ENCODE measurements around the gene GPR160. TPM values are rescaled to one million over a fixed set of nuclear protein-coding genes. Genes with fewer than 3 reads are reported as not detected.

Gene GPR160
- total and polyA plus RNA-seq, 4 donors, result 0.99 to 7.2 (median 1.7) TPM

DNA sequence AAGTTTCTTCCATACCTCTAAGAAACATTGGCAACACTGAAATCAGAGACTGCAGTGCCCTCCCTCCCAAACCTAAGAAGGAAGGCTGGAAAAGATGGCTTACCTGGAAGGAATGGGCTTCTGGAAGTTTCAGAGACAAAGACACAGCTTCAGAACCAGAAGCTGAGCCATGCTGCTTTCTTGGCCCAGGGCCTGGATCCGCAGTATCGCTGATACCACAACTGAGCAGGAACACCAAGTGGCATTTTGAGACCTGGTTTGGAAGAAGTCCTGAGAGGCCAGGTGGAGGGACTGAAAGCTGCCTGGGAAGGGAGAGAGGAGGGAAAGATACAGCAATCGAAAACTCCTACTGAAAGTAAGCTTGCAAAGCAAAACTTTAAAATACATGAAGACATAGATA, 19.8 kb downstream of the GPR160 start (continued):
- no peak for TF ChIP-seq FOXA1 (IDR thresholded peaks at IDR 0.05)
- no peak for TF ChIP-seq FOXA2 (IDR thresholded peaks at IDR 0.05)

DNA sequence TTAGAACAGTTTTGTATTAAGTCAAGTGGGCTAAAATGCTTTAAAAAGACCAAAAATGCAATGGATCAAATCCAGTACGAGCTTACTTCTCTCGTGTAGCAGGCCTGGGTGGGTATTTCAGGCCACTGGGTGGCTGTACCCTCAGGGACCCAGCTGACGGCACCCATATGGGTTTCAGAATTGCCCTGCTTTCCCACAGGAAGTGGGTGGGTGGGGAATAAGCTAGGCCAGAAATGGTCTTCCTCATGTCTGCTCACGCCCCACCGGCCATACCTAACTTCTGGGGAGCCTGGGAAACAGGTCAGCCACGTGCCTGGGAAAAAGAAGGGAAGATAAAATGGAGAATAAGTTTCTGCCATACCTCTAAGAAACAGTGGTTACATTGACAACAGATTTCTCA, 20.3 kb downstream of the GPR160 start:
- 87% methylated on average over 6 of the region's 6 CpGs for WGBS
- Histone ChIP-seq H3K9ac (ENCODE audit: low read depth in 1 of 2, low read length in 2 of 2) (no peak overlapping the region), H3K27me3 (ENCODE audit: control insufficient read depth in 4 of 4, insufficient read depth in 4 of 4, low read length in 3 of 4) (no peaks in the 10 kb centered on the region), H3K4me3 (ENCODE audit: low read depth in 1 of 3, low read length in 3 of 3) (no peak overlapping the region), H3K36me3 (ENCODE audit: control insufficient read depth in 4 of 4, insufficient read depth in 3 of 4, low read depth in 1 of 4, low read length in 3 of 4) (no peaks in the 10 kb centered on the region), H3K9me3 (ENCODE audit: control insufficient read depth in 4 of 4, low read length in 3 of 4) (no peaks in the 10 kb centered on the region), H3K4me1 (ENCODE audit: control insufficient read depth in 4 of 4, insufficient read depth in 4 of 4, low read length in 3 of 4) (no peaks in the 10 kb centered on the region), H3K27ac (ENCODE audit: low read depth in 1 of 2, low read length in 2 of 2) (no peak overlapping the region)
- TF ChIP-seq GABPA (IDR thresholded peaks at IDR 0.05 in 1 of 2, conservative IDR thresholded peaks at IDR 0.05 in 1 of 2) (no peak), RAD21 (IDR thresholded peaks at IDR 0.05) (no peak), HNF4A (conservative IDR thresholded peaks at IDR 0.05) (no peak), RXRA (IDR thresholded peaks at IDR 0.05) (no peak), FOXA1 (IDR thresholded peaks at IDR 0.05) (no peak), TAF1 (conservative IDR thresholded peaks at IDR 0.05) (no peak)
- TF ChIP-seq, protein P1, sequence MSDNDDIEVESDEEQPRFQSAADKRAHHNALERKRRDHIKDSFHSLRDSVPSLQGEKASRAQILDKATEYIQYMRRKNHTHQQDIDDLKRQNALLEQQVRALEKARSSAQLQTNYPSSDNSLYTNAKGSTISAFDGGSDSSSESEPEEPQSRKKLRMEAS (IDR thresholded peaks at IDR 0.05), result no peak
- DNase-seq (ENCODE audit: low spot score), result no peak

DNA sequence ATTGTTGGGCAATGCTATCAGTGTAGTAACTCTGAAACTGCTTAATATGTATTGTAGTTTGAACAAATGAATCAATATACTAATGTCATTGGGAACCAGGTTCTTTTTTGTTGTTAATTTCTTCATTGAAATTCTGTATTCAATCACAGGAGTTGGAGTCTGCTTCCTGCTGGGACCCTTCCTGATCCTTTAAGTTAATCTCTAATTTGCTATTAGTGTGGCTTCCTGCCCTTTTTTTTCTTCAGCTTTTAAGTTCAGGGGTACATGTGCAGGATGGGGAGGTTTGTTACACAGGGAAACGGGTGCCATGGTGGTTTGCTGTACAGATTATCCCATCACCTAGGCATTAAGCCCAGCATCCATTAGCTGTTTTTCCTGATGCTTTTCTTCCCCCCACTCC, 21.7 kb downstream of the GPR160 start:
- no peak for DNase-seq (ENCODE audit: low spot score)
- H3K4me3 ChIP-seq (ENCODE audit: low read depth in 1 of 3, low read length in 3 of 3), result no peak overlapping the region
- no peaks in the 10 kb centered on the region for H3K36me3 ChIP-seq (ENCODE audit: control insufficient read depth in 4 of 4, insufficient read depth in 3 of 4, low read depth in 1 of 4, low read length in 3 of 4)
- no peaks in the 10 kb centered on the region for H3K4me1 ChIP-seq (ENCODE audit: control insufficient read depth in 4 of 4, insufficient read depth in 4 of 4, low read length in 3 of 4)
- WGBS, result 82% methylated on average over 1 of the region's 1 CpG
- H3K9me3 ChIP-seq (ENCODE audit: control insufficient read depth in 4 of 4, low read length in 3 of 4), result no peaks in the 10 kb centered on the region
- TF ChIP-seq GABPA (IDR thresholded peaks at IDR 0.05 in 1 of 2, conservative IDR thresholded peaks at IDR 0.05 in 1 of 2) (no peak), HNF4A (conservative IDR thresholded peaks at IDR 0.05) (no peak), JUND (IDR thresholded peaks at IDR 0.05) (no peak), RAD21 (IDR thresholded peaks at IDR 0.05) (no peak)
- H3K27me3 ChIP-seq (ENCODE audit: control insufficient read depth in 4 of 4, insufficient read depth in 4 of 4, low read length in 3 of 4), result no peaks in the 10 kb centered on the region
- H3K9ac ChIP-seq (ENCODE audit: low read depth in 1 of 2, low read length in 2 of 2), result no peak overlapping the region
- H3K27ac ChIP-seq (ENCODE audit: low read depth in 1 of 2, low read length in 2 of 2), result no peak overlapping the region

DNA sequence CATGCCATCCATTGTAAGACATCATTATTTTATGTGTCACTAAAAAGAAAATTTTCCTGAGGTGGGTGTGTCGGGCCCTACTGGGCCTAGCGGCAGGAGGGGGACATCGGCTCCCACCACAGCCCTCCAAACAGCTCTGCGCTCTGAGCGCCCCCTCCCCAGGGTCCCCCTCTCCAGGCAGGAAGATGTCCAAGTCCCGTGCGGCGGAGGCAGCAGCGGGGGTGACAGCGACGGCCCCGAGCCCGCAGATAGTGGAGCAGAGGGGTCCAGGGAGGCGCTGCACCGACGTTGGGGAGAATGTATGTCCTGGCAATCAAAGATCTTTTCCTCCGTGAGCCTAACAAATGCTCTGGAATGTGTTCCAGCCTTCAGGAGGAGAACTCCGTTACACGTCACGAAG, 24.3 kb downstream of the GPR160 start:
- DNase-seq (ENCODE audit: low spot score), result no peak
- 97% methylated on average over 20 of the region's 20 CpGs for WGBS
- Histone ChIP-seq H3K9ac (ENCODE audit: low read depth in 1 of 2, low read length in 2 of 2) (no peak overlapping the region), H3K27me3 (ENCODE audit: control insufficient read depth in 4 of 4, insufficient read depth in 4 of 4, low read length in 3 of 4) (no peaks in the 10 kb centered on the region), H3K9me3 (ENCODE audit: control insufficient read depth in 4 of 4, low read length in 3 of 4) (no peaks in the 10 kb centered on the region), H3K27ac (ENCODE audit: low read depth in 1 of 2, low read length in 2 of 2) (no peak overlapping the region), H3K4me3 (ENCODE audit: low read depth in 1 of 3, low read length in 3 of 3) (no peak overlapping the region), H3K36me3 (ENCODE audit: control insufficient read depth in 4 of 4, insufficient read depth in 3 of 4, low read depth in 1 of 4, low read length in 3 of 4) (no peaks in the 10 kb centered on the region), H3K4me1 (ENCODE audit: control insufficient read depth in 4 of 4, insufficient read depth in 4 of 4, low read length in 3 of 4) (no peaks in the 10 kb centered on the region)
- no peak for TF ChIP-seq HNF4G (IDR thresholded peaks at IDR 0.05)
- no peak for TF ChIP-seq YY1 (IDR thresholded peaks at IDR 0.05)
- TF ChIP-seq RXRA (IDR thresholded peaks at IDR 0.05), result no peak
- no peak for TF ChIP-seq EGR1 (IDR thresholded peaks at IDR 0.05; ENCODE audit: low read depth in 2 of 2)
- no peak for TF ChIP-seq JUND (IDR thresholded peaks at IDR 0.05)
- TF ChIP-seq GABPA (IDR thresholded peaks at IDR 0.05 in 1 of 2, conservative IDR thresholded peaks at IDR 0.05 in 1 of 2), result no peak
- TF ChIP-seq, protein P2, sequence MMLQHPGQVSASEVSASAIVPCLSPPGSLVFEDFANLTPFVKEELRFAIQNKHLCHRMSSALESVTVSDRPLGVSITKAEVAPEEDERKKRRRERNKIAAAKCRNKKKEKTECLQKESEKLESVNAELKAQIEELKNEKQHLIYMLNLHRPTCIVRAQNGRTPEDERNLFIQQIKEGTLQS (IDR thresholded peaks at IDR 0.05), result no peak
- no peak for TF ChIP-seq RAD21 (IDR thresholded peaks at IDR 0.05)
- TF ChIP-seq FOXA2 (IDR thresholded peaks at IDR 0.05), result no peak
- TF ChIP-seq, protein P1 (IDR thresholded peaks at IDR 0.05), result no peak
- no peak for TF ChIP-seq FOXA1 (IDR thresholded peaks at IDR 0.05)
- TF ChIP-seq, protein P3, sequence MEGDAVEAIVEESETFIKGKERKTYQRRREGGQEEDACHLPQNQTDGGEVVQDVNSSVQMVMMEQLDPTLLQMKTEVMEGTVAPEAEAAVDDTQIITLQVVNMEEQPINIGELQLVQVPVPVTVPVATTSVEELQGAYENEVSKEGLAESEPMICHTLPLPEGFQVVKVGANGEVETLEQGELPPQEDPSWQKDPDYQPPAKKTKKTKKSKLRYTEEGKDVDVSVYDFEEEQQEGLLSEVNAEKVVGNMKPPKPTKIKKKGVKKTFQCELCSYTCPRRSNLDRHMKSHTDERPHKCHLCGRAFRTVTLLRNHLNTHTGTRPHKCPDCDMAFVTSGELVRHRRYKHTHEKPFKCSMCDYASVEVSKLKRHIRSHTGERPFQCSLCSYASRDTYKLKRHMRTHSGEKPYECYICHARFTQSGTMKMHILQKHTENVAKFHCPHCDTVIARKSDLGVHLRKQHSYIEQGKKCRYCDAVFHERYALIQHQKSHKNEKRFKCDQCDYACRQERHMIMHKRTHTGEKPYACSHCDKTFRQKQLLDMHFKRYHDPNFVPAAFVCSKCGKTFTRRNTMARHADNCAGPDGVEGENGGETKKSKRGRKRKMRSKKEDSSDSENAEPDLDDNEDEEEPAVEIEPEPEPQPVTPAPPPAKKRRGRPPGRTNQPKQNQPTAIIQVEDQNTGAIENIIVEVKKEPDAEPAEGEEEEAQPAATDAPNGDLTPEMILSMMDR (IDR thresholded peaks at IDR 0.05; ENCODE audit: low read depth, low read length, missing input control), result no peak
- no peak for TF ChIP-seq SP1 (IDR thresholded peaks at IDR 0.05)
- TF ChIP-seq TAF1 (conservative IDR thresholded peaks at IDR 0.05), result no peak
- TF ChIP-seq, protein P4, sequence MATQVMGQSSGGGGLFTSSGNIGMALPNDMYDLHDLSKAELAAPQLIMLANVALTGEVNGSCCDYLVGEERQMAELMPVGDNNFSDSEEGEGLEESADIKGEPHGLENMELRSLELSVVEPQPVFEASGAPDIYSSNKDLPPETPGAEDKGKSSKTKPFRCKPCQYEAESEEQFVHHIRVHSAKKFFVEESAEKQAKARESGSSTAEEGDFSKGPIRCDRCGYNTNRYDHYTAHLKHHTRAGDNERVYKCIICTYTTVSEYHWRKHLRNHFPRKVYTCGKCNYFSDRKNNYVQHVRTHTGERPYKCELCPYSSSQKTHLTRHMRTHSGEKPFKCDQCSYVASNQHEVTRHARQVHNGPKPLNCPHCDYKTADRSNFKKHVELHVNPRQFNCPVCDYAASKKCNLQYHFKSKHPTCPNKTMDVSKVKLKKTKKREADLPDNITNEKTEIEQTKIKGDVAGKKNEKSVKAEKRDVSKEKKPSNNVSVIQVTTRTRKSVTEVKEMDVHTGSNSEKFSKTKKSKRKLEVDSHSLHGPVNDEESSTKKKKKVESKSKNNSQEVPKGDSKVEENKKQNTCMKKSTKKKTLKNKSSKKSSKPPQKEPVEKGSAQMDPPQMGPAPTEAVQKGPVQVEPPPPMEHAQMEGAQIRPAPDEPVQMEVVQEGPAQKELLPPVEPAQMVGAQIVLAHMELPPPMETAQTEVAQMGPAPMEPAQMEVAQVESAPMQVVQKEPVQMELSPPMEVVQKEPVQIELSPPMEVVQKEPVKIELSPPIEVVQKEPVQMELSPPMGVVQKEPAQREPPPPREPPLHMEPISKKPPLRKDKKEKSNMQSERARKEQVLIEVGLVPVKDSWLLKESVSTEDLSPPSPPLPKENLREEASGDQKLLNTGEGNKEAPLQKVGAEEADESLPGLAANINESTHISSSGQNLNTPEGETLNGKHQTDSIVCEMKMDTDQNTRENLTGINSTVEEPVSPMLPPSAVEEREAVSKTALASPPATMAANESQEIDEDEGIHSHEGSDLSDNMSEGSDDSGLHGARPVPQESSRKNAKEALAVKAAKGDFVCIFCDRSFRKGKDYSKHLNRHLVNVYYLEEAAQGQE (IDR thresholded peaks at IDR 0.05), result no peak
- TF ChIP-seq, protein P5, sequence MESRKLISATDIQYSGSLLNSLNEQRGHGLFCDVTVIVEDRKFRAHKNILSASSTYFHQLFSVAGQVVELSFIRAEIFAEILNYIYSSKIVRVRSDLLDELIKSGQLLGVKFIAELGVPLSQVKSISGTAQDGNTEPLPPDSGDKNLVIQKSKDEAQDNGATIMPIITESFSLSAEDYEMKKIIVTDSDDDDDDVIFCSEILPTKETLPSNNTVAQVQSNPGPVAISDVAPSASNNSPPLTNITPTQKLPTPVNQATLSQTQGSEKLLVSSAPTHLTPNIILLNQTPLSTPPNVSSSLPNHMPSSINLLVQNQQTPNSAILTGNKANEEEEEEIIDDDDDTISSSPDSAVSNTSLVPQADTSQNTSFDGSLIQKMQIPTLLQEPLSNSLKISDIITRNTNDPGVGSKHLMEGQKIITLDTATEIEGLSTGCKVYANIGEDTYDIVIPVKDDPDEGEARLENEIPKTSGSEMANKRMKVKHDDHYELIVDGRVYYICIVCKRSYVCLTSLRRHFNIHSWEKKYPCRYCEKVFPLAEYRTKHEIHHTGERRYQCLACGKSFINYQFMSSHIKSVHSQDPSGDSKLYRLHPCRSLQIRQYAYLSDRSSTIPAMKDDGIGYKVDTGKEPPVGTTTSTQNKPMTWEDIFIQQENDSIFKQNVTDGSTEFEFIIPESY (IDR thresholded peaks at IDR 0.05), result no peak
- TF ChIP-seq NR2F2 (IDR thresholded peaks at IDR 0.05), result no peak

All from liver (tissue), 9 donors.